Breast epithelium (tissue), 3 donors: ENCODE results near the gene DAB2IP.

Experiments
- CTCF ChIP-seq, 3 donors: fragments of 450-650 bp; IDR thresholded peaks; one replicate each; pipeline ENCODE4 v1.5.1; 2016 to 2017; ENCODE audit warnings: antibody characterized with exemption in 3 of 3, mild to moderate bottlenecking in 3 of 3, moderate library complexity in 3 of 3
- POLR2A ChIP-seq: fragments of 450-650 bp; IDR thresholded peaks from one replicate; pipeline ENCODE4 v1.6.1; 2016; ENCODE audit warnings: antibody characterized with exemption, mild to moderate bottlenecking, moderate library complexity

- TF ChIP-seq CTCF (IDR thresholded peaks at IDR 0.05) (no peak), POLR2A (no peak)
Measured at GRCh38 chr9:121682926-121683515, 31.6 kb downstream of the DAB2IP start.
